ENCODE measurements around the gene PUM1. TPM values are rescaled to one million over a fixed set of nuclear protein-coding genes. Genes with fewer than 3 reads are reported as not detected.
A peak's percentile ranks its signal among the peaks of the same experiment; 100 is the strongest.
"Not testable (repeated sequence)": the region's sequence is repeated elsewhere in the genome, so short reads cannot be mapped to it uniquely, and the experiment has no call there.

Gene PUM1
- total RNA-seq, 1 experiment from 2014 or later = 110 TPM

- peak overlapping the region; percentile 75 for H3K27ac Mint-ChIP-seq (ENCODE audit: low read depth, unreplicated experiment)
Observed at GRCh38 chr1:31055501-31055900, 10.0 kb downstream of the PUM1 start.

DNA sequence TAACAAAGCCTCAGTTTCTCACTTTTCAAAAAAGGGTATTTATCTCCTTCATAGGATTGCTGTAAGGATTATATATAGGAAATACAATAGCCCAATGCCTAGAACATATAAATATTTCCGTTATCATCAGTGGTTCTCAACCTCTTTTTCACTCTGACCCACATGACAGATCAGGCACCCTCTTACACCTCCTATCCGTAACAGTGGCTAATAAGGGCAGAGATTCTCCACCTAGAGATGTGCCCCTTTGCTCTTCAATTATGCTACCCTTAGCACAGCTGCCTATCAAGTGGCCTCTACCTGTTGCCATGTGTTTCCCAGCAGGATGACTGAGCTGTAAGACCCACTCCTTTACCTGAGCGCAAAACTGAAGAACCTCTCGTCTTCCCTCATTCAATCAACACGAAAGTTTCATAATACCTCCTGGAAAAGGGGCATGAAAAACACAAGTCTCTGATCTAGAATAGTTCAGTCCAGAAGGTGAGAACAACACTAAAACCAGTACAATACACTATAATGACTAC is 10.5 kb downstream of the PUM1 start:
- CTCF ChIA-PET = interaction anchor here (0.6 to 0.7 kb wide), 2 partner anchors 110 to 312 kb away, joined by 3 to 4 read pairs; no protein-coding TSS in a partner anchor
- H3K9me3 Mint-ChIP-seq (ENCODE audit: unreplicated experiment) = no peaks in the 10 kb centered on the region

More at GRCh38 chr1:31055501-31055900, 10.0 kb downstream of the PUM1 start:
- H3K4me1 Mint-ChIP-seq (ENCODE audit: insufficient read depth, unreplicated experiment) = peaks cover 16% of the 10 kb centered on the region
- H3K4me3 Mint-ChIP-seq (ENCODE audit: unreplicated experiment) = no peak overlapping the region
- DNase-seq (ENCODE audit: unreplicated experiment) = no peak
- H3K27me3 Mint-ChIP-seq (ENCODE audit: insufficient read depth, unreplicated experiment) = no peaks in the 10 kb centered on the region
- no TSS peak for BruUV-seq (replicated peaks)
- H3K9me3 Mint-ChIP-seq (ENCODE audit: unreplicated experiment) = no peaks in the 10 kb centered on the region
- H3K36me3 Mint-ChIP-seq (ENCODE audit: insufficient read depth, unreplicated experiment) = peaks cover 83% of the 10 kb centered on the region
- CTCF ChIA-PET = no interaction called here
- no peak for TF ChIP-seq CTCF (IDR thresholded peaks at IDR 0.05; ENCODE audit: unreplicated experiment)
- intact Hi-C loops (cut with micrococcal nuclease) = no loop called here
- POLR2A ChIA-PET = interaction anchor here (1.0 to 1.4 kb wide), 3 partner anchors 9 to 27 kb away, joined by 3 to 9 read pairs (median 3); no protein-coding TSS in a partner anchor

DNA sequence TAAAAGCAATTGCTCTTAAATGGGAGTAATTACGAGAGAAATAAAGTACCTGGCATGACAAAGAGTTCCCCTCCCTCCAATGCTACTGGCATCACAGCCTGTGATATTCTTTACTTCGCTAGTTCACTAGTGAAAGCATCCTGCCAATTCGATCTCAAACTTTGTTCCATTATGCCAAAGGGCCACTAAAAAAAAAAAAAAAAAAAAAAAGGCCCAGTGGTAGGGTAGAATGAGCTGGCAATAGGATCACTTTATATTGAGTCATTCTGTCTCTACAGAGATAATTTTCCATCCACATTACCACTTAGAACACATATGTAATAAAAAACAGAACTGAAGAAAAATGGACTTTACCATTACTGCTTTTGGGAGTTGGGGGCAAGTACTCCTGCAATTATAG is 11.2 kb downstream of the PUM1 start:
- intact Hi-C loops (cut with micrococcal nuclease) = no loop called here
- no peaks in the 10 kb centered on the region for H3K27me3 Mint-ChIP-seq (ENCODE audit: insufficient read depth, unreplicated experiment)
- no TSS peak for BruUV-seq (replicated peaks)
- no peak for DNase-seq (ENCODE audit: unreplicated experiment)
- H3K9me3 Mint-ChIP-seq (ENCODE audit: unreplicated experiment) = no peaks in the 10 kb centered on the region
- peaks cover 91% of the 10 kb centered on the region for H3K36me3 Mint-ChIP-seq (ENCODE audit: insufficient read depth, unreplicated experiment)
- H3K4me3 Mint-ChIP-seq (ENCODE audit: unreplicated experiment) = no peak overlapping the region
- ChIA-PET POLR2A (interaction anchor here (0.7 kb wide), 1 partner anchor 1644 kb away, joined by 3 read pairs; no protein-coding TSS in a partner anchor), CTCF (interaction anchor here (0.6 to 0.7 kb wide), 2 partner anchors 111 to 313 kb away, joined by 3 to 4 read pairs; no protein-coding TSS in a partner anchor)
- no peak for TF ChIP-seq CTCF (IDR thresholded peaks at IDR 0.05; ENCODE audit: unreplicated experiment)
- H3K27ac Mint-ChIP-seq (ENCODE audit: low read depth, unreplicated experiment) = no peak overlapping the region
- peaks cover 16% of the 10 kb centered on the region for H3K4me1 Mint-ChIP-seq (ENCODE audit: insufficient read depth, unreplicated experiment)

More for the DNA sequence above, 10.5 kb downstream of the PUM1 start:
- TF ChIP-seq CTCF (IDR thresholded peaks at IDR 0.05; ENCODE audit: unreplicated experiment) = no peak
- POLR2A ChIA-PET = interaction anchor here (1.4 kb wide), 1 partner anchor 9 kb away, joined by 9 read pairs; no protein-coding TSS in a partner anchor
- intact Hi-C loops (cut with micrococcal nuclease) = no loop called here
- H3K4me1 Mint-ChIP-seq (ENCODE audit: insufficient read depth, unreplicated experiment) = peaks cover 16% of the 10 kb centered on the region
- BruUV-seq (replicated peaks) = TSS peak; percentile 1
- no peak for DNase-seq (ENCODE audit: unreplicated experiment)
- no peak overlapping the region for H3K4me3 Mint-ChIP-seq (ENCODE audit: unreplicated experiment)
- H3K36me3 Mint-ChIP-seq (ENCODE audit: insufficient read depth, unreplicated experiment) = peaks cover 88% of the 10 kb centered on the region
- no peaks in the 10 kb centered on the region for H3K27me3 Mint-ChIP-seq (ENCODE audit: insufficient read depth, unreplicated experiment)
- H3K27ac Mint-ChIP-seq (ENCODE audit: low read depth, unreplicated experiment) = peak overlapping the region; percentile 75

DNA sequence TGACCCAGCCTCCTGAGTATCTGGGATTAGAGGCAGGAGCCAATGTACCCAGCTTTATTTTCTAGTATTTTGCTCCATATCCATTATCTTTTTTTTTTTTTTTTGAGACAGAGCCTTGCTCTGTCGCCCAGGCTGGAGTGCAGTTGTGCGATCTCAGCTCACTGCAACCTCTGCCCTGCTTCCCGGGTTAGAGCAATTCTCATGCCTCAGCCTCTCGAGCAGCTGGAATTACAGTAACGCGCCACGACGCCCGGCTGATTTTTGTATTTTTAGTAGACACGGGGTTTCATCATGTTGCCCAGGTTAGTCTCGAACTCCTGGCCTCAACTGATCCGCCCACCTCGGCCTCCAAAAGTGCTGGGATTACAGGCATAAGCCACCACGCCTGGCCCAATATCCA is 12.9 kb downstream of the PUM1 start:
- BruUV-seq (replicated peaks); intact Hi-C loops (cut with micrococcal nuclease); CTCF ChIA-PET; DNase-seq (ENCODE audit: unreplicated experiment); H3K27me3 Mint-ChIP-seq (ENCODE audit: insufficient read depth, unreplicated experiment); H3K9me3 Mint-ChIP-seq (ENCODE audit: unreplicated experiment); H3K4me3 Mint-ChIP-seq (ENCODE audit: unreplicated experiment); H3K27ac Mint-ChIP-seq (ENCODE audit: low read depth, unreplicated experiment); POLR2A ChIA-PET: not testable (repeated sequence)
- Mint-ChIP-seq H3K36me3 (ENCODE audit: insufficient read depth, unreplicated experiment) (peaks cover 81% of the 10 kb centered on the region), H3K4me1 (ENCODE audit: insufficient read depth, unreplicated experiment) (peaks cover 16% of the 10 kb centered on the region)

Data from MCF 10A (cell line).